Right lobe of liver (tissue), 6 donors: ENCODE results near the gene DDN. TPM values are rescaled to one million over a fixed set of nuclear protein-coding genes. Genes with fewer than 3 reads are reported as not detected.
A peak's percentile ranks its signal among the peaks of the same experiment; 100 is the strongest.

ENCODE experiments used
- ATAC-seq, 4 donors: fragments of 200-7000 bp; cut with Tn5 transposase; one replicate each; pipeline ENCODE4 v1.9.1; 2020; ENCODE audit warnings: mild to moderate bottlenecking in 4 of 4, moderate library complexity in 4 of 4
- DNase-seq, 3 donors: peaks; one replicate each; pipeline ENCODE4 v3.0.0-alpha.2; 2020
- H3K27ac ChIP-seq, 3 donors: fragments of 200-600 bp; one replicate each; pipeline ENCODE4 v1.8.0; 2022
- H3K27me3 ChIP-seq, 2 donors: fragments of 200-600 bp; one replicate each; pipeline ENCODE4 v1.8.0; 2022
- H3K36me3 ChIP-seq, 4 donors: fragments of 200-600 bp; sonication (generic) in 1 of 4; one replicate each; pipeline versions ENCODE4 v1.5.1 to v1.8.0; 2017 to 2022; ENCODE audit warnings: control low read depth in 1 of 4
- H3K4me1 ChIP-seq, 4 donors: fragments of 200-600 bp; sonication (generic) in 1 of 4; one replicate each; pipeline versions ENCODE4 v1.5.1 to v1.8.0; 2017 to 2022; ENCODE audit warnings: control low read depth in 1 of 4
- H3K4me3 ChIP-seq, 3 donors: fragments of 200-600 bp; one replicate each; pipeline ENCODE4 v1.8.0; 2022
- H3K9me3 ChIP-seq, 4 donors: fragments of 200-600 bp; sonication (generic) in 1 of 4; one replicate each; pipeline versions ENCODE4 v1.5.1 to v1.8.0; 2017 to 2022; ENCODE audit warnings: control low read depth in 1 of 4
- CTCF ChIP-seq, 4 donors: fragments of 200-600 bp in 3 of 4; fragments of 450-650 bp in 1 of 4; IDR thresholded peaks; one replicate each; pipeline versions ENCODE4 v1.5.1 to v1.8.0; 2016 to 2022; ENCODE audit warnings: antibody characterized with exemption in 4 of 4, mild to moderate bottlenecking in 2 of 4
- POLR2A ChIP-seq: fragments of 450-650 bp; IDR thresholded peaks from one replicate; pipeline ENCODE4 v1.6.1; 2017; ENCODE audit warnings: antibody characterized with exemption, mild to moderate bottlenecking
- WGBS: methylation state at CpG from one replicate; pipeline ENCODE4 v1.1.6; 2018; ENCODE audit warnings: low coverage, low lambda C conversion rate; ENCODE audit not compliant: insufficient coverage; ENCODE audit errors: missing lambda C conversion rate; 5-methylcytosine and 5-hydroxymethylcytosine counted together
- intact Hi-C, 2 donors: fragments of 100-400 bp; cut with DNase I; formaldehyde crosslinking; loops; one replicate each; pipeline versions ENCODE4 v1.11.2 to v1.14.1; 2022
- total RNA-seq, 6 experiments: library from RNA; depleted of rRNA in 2 of 6; stranded (reverse); fragments of >200 nt in 2 of 6; fragmentation: NEBNext Ultra II Directional in 3 of 6; extraction: Animal tissue kit (Norgen Biotek cat#: 25700) in 3 of 6; gene quantifications; one replicate each; pipeline versions ENCODE4 v1.1.0 to v1.2.4, GENCODE V29; 2016 to 2023
- donor health status: DM: no; HTN: yes; CAD: no.
- donor health status: DM: no; HTN: no; CAD: no.
- donor health status: DM: no; HTN: no; CAD: no.
- donor health status: DM: no; HTN: yes; CAD: no.
- donor health status: DM: no; HTN: yes; CAD: no.

Gene DDN
- total RNA-seq, 6 experiments from 2014 or later, result 0.18 to 0.19 TPM; not detected in 4

GRCh38 chr12:49037111-49037946 lies 38.2 kb upstream of the DDN start:
- peaks cover 8 to 86% (median 48%) of the 10 kb centered on the region in 4 donors for H3K36me3 ChIP-seq
- H3K27me3 ChIP-seq, result no peaks in the 10 kb centered on the region
- ATAC-seq (no peak), DNase-seq (peak in 1 of 3 donors; percentile 21)
- intact Hi-C loops, result no loop called here
- no peaks in the 10 kb centered on the region for H3K4me1 ChIP-seq
- 63% methylated on average over 3 of the region's 9 CpGs for WGBS
- no peak overlapping the region for H3K27ac ChIP-seq
- H3K4me3 ChIP-seq, result no peak overlapping the region
- TF ChIP-seq POLR2A (no peak), CTCF (IDR thresholded peaks at IDR 0.05) (no peak)
- H3K9me3 ChIP-seq, result no peaks in the 10 kb centered on the region

GRCh38 chr12:49036029-49036428 lies 36.9 kb upstream of the DDN start:
- WGBS, result 64% methylated on average over 4 of the region's 4 CpGs
- DNase-seq, result no peak
- H3K27ac ChIP-seq, result no peak overlapping the region
- H3K36me3 ChIP-seq, result peaks cover 3 to 80% (median 41%) of the 10 kb centered on the region in 4 donors
- no peak for ATAC-seq
- H3K27me3 ChIP-seq, result no peaks in the 10 kb centered on the region
- intact Hi-C loops, result no loop called here
- no peaks in the 10 kb centered on the region for H3K4me1 ChIP-seq
- TF ChIP-seq POLR2A, result no peak
- TF ChIP-seq CTCF (IDR thresholded peaks at IDR 0.05), result no peak
- H3K4me3 ChIP-seq, result no peak overlapping the region
- no peaks in the 10 kb centered on the region for H3K9me3 ChIP-seq

GRCh38 chr12:49034286-49034622 lies 35.1 kb upstream of the DDN start:
- no peak overlapping the region for H3K27ac ChIP-seq
- intact Hi-C loops, result no loop called here

DNA sequence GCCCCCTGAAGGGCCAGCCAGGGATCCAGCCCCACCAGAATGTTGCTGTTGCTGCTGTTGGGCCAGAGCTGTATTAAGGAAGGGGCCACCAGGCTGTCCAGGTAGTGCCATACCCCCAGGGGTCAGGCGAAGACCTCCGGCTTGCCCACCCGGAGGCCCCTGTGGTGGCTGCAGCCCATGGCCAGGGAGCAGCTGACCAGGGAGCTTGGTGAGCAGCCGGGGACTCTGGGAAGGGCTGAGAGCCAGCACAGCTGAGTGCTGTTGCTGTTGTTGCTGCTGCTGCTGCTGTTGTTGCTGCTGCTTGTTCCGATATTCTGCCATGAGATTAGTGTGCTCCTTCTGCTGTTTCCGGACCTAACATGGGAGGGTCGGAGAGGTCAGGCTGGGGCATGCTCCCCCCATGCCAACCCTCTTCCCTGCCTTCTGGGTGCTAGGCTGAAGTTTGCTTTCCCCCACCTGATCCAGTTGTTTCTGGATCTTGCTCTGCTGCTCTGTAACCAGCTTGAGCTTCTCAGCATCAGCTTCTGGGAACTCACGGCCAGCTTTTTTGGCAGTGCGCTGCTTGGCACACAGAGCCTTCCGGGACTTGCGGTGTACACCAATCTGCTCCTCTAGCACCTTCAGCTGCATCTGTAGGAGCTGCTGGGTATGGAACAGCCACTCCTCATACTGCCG lies 34.6 kb upstream of the DDN start:
- ATAC-seq (no peak), DNase-seq (peak in 1 of 3 donors; percentile 19)
- TF ChIP-seq POLR2A (no peak), CTCF (IDR thresholded peaks at IDR 0.05) (no peak)
- intact Hi-C loops, result no loop called here
- Histone ChIP-seq H3K9me3 (no peaks in the 10 kb centered on the region), H3K27me3 (no peaks in the 10 kb centered on the region), H3K36me3 (peaks cover 3 to 67% (median 32%) of the 10 kb centered on the region in 4 donors), H3K4me1 (no peaks in the 10 kb centered on the region), H3K27ac (no peak overlapping the region), H3K4me3 (no peak overlapping the region)
- WGBS, result 79% methylated on average over 3 of the region's 12 CpGs

More at GRCh38 chr12:49034286-49034622, 35.1 kb upstream of the DDN start:
- TF ChIP-seq CTCF (IDR thresholded peaks at IDR 0.05) (no peak), POLR2A (no peak)
- Histone ChIP-seq H3K36me3 (peaks cover 3 to 68% (median 34%) of the 10 kb centered on the region in 4 donors), H3K27me3 (no peaks in the 10 kb centered on the region), H3K4me1 (no peaks in the 10 kb centered on the region), H3K9me3 (no peaks in the 10 kb centered on the region), H3K4me3 (no peak overlapping the region)
- DNase-seq (no peak), ATAC-seq (no peak)
- 83% methylated on average over 1 of the region's 4 CpGs for WGBS
